Right atrium auricular region (tissue), 2 donors: ENCODE data around the gene PTPRA. TPM values are rescaled to one million over a fixed set of nuclear protein-coding genes. Genes with fewer than 3 reads are reported as not detected.

Source experiments
- DNase-seq: peaks from one replicate; pipeline ENCODE4 v3.0.0-alpha.2; 2019; ENCODE audit warnings: low spot score
- H3K27ac ChIP-seq, 2 donors: fragments of 200-600 bp; sonication (generic); 1 replicate in 1 of 2; 2 replicates in 1 of 2; pipeline ENCODE4 v1.5.1; 2016 to 2019
- H3K27me3 ChIP-seq, 2 donors: fragments of 200-600 bp; sonication (generic); one replicate each; pipeline versions ENCODE4 v1.5.1 to v1.6.0; 2017 to 2019
- H3K36me3 ChIP-seq: fragments of 200-600 bp; sonication (generic); one replicate; pipeline ENCODE4 v1.5.1; 2016
- H3K4me1 ChIP-seq, 2 donors: fragments of 200-600 bp; sonication (generic); one replicate each; pipeline versions ENCODE4 v1.5.1 to v1.6.0; 2017 to 2019
- H3K4me3 ChIP-seq, 2 donors: fragments of 200-600 bp; sonication (generic); 1 replicate in 1 of 2; 2 replicates in 1 of 2; pipeline ENCODE4 v1.5.1; 2017 to 2019; ENCODE audit warnings: mild to moderate bottlenecking in 1 of 2, moderate library complexity in 1 of 2
- H3K9me3 ChIP-seq, 2 donors: fragments of 200-600 bp; sonication (generic); one replicate each; pipeline ENCODE4 v1.5.1; 2019
- CTCF ChIP-seq, 2 donors: fragments of 200-600 bp; sonication (generic); IDR thresholded peaks; one replicate each; pipeline ENCODE4 v1.5.1; 2019; ENCODE audit warnings: antibody characterized with exemption in 2 of 2
- total RNA-seq, 2 donors: library from RNA; depleted of rRNA; stranded (reverse); fragments of >200 nt; gene quantifications; one replicate each; pipeline ENCODE4 v1.1.0, GENCODE V29; 2016

Gene PTPRA
- total RNA-seq, 2 donors from 2014 or later: 32.8 to 46.0 TPM

- DNase-seq: no peak
- Histone ChIP-seq H3K27ac (no peak overlapping the region), H3K4me3 (no peak overlapping the region), H3K36me3 (no peaks in the 10 kb centered on the region), H3K27me3 (no peaks in the 10 kb centered on the region), H3K9me3 (no peaks in the 10 kb centered on the region), H3K4me1 (peaks cover 0 to 5% of the 10 kb centered on the region in 2 donors)
- no peak for TF ChIP-seq CTCF (IDR thresholded peaks at IDR 0.05)
These were observed 83.2 kb downstream of the PTPRA start for GRCh38 chr20:2956480-2956879.

- no peak for TF ChIP-seq CTCF (IDR thresholded peaks at IDR 0.05)
- no peak overlapping the region for H3K4me3 ChIP-seq
- H3K4me1 ChIP-seq: no peaks in the 10 kb centered on the region
- H3K9me3 ChIP-seq: no peaks in the 10 kb centered on the region
- H3K27ac ChIP-seq: no peak overlapping the region
- H3K27me3 ChIP-seq: no peaks in the 10 kb centered on the region
- peaks cover 22% of the 10 kb centered on the region for H3K36me3 ChIP-seq
- DNase-seq: no peak
These were observed 94.6 kb downstream of the PTPRA start for GRCh38 chr20:2967841-2968240.

- Histone ChIP-seq H3K9me3 (no peaks in the 10 kb centered on the region), H3K4me1 (no peaks in the 10 kb centered on the region), H3K36me3 (peaks cover 15% of the 10 kb centered on the region), H3K4me3 (no peak overlapping the region), H3K27me3 (no peaks in the 10 kb centered on the region), H3K27ac (no peak overlapping the region)
- TF ChIP-seq CTCF (IDR thresholded peaks at IDR 0.05): no peak
- DNase-seq: no peak
These were observed 98.8 kb downstream of the PTPRA start for GRCh38 chr20:2972126-2972525.

- Histone ChIP-seq H3K4me1 (no peaks in the 10 kb centered on the region), H3K9me3 (no peaks in the 10 kb centered on the region), H3K36me3 (peaks cover 6% of the 10 kb centered on the region), H3K27me3 (no peaks in the 10 kb centered on the region), H3K4me3 (no peak overlapping the region), H3K27ac (no peak overlapping the region)
- TF ChIP-seq CTCF (IDR thresholded peaks at IDR 0.05): no peak
- DNase-seq: no peak
These were observed 100.3 kb downstream of the PTPRA start for GRCh38 chr20:2973574-2973973.

- no peaks in the 10 kb centered on the region for H3K9me3 ChIP-seq
These were observed 105.2 kb downstream of the PTPRA start for GRCh38 chr20:2978519-2978918.

More at GRCh38 chr20:2978519-2978918, 105.2 kb downstream of the PTPRA start:
- no peak for TF ChIP-seq CTCF (IDR thresholded peaks at IDR 0.05)
- H3K27me3 ChIP-seq: no peaks in the 10 kb centered on the region
- no peak overlapping the region for H3K27ac ChIP-seq
- no peaks in the 10 kb centered on the region for H3K36me3 ChIP-seq
- H3K4me1 ChIP-seq: no peaks in the 10 kb centered on the region
- no peak for DNase-seq
- no peak overlapping the region for H3K4me3 ChIP-seq
